Measurements from ENCODE around the gene SCO1. TPM values are rescaled to one million over a fixed set of nuclear protein-coding genes. Genes with fewer than 3 reads are reported as not detected.
"Not testable (repeated sequence)": the region's sequence is repeated elsewhere in the genome, so short reads cannot be mapped to it uniquely, and the experiment has no call there.

Gene SCO1
- 24.2 and 27.9 TPM in 2 replicates for total RNA-seq

DNA sequence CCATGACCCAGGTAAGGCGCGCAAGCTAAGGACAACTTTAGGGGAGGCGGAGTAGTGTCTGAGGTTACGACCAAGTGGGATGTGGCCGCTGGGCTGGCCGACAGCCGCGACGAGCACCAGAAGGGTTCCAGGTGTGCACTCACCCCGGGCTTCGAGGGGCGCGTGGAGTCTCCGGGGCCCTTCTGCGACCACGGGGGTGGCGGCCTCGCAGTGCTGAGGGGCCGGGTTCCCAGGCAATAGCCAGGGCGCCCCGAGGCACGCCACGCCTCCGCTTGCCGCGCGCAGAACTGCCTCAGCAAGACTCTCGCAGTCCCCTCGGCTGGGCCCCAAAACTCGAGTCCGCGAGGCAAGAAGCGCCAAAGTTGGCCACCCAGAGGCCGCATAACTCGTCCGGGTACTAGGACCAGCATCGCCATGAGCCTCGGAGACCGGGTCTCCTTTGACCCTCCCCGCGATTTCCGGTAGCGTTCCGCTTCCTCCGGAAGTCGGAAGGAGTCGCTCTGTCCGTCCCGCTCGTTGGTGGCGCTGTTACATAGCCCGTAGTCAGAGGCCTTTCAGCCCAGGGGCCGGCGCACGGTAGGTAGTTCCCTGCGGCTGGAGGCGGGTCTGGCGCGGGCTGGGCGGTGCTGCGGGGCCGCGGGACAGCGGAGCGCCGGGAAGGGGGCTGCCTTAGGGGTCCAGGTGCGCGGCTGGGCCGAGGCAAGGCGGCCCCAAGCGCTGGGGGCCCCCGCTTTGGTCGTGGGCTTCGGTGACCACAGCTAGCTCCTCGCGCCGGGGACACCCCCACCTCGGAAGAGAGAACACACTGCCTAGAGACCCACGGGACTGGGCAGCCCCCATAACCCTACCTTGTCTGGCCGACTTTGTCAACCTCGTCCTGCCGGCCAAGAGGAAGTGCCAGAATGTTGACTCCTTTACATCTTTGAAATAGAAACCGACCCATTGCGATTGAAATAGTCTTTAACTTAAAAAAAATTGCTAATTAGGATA lies at the start of gene SCO1, which contains the start of gene ADPRM:
Gene SCO1 (minus strand): TSS at position 442 of the 990 bp plus-strand sequence. CDS start 26 bp downstream, at position 416.
Gene ADPRM (plus strand): TSS at position 503 of the 990 bp plus-strand sequence. CDS start 7,333 bp downstream, outside the sequence.
- intact Hi-C loops (cut with micrococcal nuclease) = loop anchor here (2.0 kb wide), 1 partner anchor 31 kb away; no protein-coding TSS in a partner anchor

DNA sequence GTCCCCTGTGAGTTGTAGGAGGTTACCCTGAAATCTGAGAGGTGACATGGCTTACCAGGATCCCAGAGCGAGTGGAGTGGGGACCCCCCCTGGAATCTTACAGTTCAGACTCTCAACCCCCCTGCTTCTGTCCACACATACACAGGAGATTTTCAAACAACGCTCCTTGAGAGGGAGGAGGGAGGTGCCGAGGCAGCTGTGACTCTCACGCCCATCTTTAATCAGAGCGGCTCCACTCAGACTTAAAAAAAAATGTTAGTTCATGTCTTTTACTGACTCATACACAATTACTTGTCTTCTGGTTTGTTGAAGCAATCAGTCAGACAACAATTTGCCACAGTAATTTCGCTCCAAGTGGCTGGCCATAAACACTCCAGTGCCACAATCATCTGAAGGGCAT lies 47.9 kb upstream of the SCO1 start:
- intact Hi-C loops (cut with micrococcal nuclease) = no loop called here

DNA sequence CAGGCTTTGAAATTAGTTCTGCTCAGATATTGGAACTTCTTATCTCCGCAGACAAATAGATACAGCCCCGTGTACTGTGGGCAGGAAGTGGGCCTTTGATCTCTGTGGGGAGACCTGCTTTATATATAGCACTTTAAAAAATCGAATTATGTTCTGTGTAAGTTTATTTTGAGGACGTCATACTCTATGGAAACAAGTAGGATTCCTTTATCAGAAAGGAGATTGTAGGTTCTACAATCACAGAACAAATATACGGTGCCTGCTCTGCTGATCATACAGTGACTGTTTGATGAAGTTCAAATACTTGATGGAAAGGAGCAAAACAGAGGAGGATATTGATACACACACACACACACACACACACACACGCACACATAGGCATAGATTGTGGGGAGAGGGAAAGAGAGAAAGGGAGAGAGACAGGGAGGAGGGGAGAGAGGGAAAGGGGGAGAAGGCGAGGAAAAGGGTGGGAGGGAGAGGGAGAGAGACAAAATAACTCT lies 47.2 kb upstream of the SCO1 start:
- intact Hi-C loops (cut with micrococcal nuclease) = no loop called here

DNA sequence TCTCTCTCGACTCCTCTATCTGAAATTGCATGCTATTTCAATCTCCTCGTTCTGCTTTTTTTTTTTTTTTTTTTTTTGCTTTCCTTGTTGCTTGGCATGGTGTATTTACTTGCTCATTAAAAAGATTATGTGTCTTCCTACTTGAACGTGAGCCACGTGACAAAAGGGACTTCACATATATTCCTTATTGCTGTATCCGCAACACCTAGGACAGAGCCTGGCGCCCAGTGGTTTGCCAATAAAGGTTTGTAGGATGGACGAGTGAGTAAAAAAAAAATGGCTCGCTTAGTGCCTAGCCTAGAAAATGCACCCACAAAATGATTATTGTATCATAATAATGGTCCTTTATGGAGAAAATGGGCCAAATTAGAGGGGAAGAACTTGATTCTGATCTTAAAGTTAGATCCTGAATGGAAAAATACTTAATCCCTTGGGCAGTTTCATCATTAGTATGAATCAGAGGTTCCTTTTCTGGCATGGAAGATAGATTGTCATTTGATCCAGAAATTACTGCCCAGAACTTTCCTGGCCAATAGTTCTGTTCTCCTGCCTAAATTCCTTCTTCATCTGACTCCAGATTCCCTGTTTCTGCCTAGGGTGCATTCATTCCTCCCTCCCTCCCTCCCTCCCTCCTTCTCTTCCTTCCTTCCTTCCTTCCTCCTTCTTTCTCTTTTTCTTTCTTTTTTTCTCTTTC lies 46.1 kb upstream of the SCO1 start:
- intact Hi-C loops (cut with micrococcal nuclease) = no loop called here

DNA sequence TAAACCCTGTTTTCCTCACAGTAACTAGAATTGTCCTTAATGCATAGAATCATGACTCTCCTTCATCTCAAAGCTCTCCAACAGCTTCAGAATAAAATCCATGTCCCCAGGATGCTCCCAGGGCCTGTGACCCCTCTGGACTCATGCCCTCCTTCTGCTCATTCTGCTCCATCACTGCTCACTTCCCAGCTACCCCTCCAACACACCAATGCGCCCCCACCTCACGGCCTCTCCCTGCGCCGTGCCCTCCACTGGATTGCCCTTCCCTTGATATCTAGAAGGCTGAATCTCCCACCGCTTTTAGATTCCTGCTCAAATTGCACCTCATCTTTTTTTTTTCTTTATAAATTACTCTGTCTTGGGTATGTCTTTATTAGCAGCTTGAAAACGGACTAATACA lies 45.1 kb upstream of the SCO1 start:
- intact Hi-C loops (cut with micrococcal nuclease) = no loop called here

DNA sequence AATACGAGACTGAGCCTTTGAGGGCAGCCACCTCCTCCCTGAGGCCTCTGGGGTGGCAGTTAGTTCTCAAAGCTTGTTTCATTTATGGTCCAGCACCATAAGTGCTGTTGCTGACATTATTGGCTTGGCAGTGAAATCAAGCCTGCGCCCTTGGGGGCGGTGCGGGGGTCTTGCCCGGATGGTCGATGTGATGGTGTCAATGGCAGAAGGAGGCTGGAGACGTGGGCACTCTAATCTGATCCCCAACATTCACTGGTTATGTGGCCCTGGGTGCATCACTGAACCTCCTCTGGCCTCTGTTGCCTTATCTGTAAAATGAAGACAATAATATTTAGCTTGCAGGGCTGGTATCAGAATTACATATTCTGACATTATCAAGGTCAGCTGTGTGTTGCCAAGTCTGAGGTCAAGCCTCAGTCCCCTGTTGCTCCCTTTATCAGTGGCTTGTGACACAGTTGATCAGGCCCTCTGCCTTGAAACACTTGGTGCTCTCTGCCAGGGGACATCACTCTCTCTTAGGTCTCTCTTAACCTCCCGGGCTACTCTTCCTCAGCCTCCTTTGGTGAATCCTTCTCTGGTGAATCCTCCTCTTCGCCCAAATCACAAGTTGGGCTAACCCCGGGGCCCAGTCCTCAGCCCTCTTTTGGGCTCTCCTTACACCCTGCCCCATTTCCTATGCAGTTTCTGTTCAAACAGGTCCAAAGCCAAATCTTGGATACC lies 44.2 kb upstream of the SCO1 start:
- intact Hi-C loops (cut with micrococcal nuclease) = no loop called here

DNA sequence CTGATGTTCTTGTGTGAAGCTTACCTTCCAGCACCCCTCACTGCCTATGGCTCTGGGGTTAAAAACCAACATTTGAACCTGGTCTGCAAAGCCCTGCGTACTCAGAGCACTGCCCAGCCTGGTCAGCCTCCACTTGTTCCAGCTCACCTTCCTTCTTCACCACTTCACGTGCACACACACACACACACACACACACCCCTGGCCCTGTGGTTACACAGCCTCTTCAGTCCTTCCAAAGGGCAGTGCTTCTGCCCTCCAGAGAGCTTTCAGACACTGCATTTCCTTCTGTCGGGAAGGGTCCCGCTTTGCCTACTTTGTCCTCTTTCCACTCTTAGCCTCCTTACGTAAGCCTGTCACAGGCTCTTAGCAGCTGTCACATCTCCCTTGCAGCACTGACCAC lies 42.1 kb upstream of the SCO1 start:
- intact Hi-C loops (cut with micrococcal nuclease) = no loop called here

DNA sequence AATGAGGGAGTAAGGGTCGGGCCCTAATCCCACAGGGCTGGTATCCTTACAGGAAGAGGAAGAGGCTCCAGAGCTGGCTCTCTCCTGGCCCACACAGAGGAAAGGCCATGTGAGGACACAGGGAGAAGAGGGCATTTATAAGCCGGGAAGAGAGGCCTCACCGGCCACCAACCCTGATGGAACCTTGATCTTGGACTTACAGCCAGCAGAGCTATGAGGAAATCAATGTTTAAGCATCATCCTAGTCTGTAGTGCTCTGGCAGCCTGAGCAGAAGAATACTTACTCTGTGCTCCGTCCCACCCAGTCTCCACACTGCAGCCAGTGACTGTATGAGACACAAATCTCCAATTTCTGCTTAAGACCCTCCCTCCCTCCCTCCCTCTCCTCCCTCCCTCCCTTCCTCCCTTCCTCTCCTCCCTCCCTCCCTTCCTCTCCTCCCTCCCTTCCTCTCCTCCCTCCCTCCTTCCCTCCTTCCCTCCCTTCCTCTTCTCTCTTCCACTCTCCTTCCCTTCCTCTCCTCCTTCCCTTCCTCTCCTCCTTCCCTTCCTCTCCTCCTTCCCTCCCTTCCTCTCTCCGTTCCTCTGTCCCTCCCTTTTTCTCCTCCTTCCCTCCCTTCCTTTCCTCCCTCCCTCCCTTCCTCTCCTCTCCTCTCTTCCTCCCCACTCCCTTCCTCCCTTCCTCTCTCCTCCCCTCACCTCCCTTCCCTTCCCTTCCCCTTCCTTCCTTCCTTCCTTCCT lies 41.4 kb upstream of the SCO1 start:
- intact Hi-C loops (cut with micrococcal nuclease) = no loop called here

DNA sequence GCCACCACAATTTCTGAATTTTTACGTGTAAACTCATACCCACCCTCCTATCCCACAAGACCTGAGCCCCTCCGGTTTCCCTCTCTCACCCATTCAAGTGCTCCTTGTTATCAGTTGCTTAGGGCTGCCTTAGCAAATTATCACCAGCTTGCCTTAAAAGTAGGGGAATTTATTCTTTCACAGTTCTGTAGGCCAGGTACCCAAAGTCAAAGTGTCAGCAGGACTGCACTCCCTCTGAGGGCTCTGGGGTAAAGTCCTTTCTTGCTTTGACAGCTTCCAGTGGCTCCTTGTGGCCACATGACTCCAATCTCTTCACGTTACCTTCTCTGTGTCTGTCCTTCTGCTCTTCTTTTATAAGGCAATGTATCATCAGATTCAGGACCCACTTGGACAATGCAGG lies 40.4 kb upstream of the SCO1 start:
- intact Hi-C loops (cut with micrococcal nuclease) = loop anchor here (2.0 kb wide), 1 partner anchor 107 kb away; no protein-coding TSS in a partner anchor

DNA sequence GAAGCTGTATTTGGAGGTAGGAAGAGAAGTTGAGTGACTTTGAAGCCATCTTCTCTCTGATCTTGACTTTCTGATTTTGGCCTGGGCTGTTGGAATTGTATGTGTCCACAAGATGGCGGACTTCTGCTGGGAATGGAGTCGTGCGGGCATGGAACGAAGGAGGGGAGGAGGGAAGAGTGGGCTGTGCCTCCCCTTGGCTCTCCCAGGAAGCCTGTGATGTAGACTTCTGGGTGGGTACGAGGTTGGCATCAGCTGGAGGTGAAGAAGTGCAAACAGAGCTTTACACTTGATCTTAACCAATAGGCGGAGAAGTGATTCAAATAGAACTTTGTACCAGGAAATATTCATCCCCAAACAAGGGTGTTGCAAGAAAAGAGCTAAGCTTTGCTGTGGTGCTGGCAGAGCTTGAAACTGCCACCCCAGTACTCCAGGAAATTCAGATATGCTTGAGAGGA lies 39.9 kb upstream of the SCO1 start:
- intact Hi-C loops (cut with micrococcal nuclease) = loop anchor here (2.0 kb wide), 1 partner anchor 108 kb away; no protein-coding TSS in a partner anchor

DNA sequence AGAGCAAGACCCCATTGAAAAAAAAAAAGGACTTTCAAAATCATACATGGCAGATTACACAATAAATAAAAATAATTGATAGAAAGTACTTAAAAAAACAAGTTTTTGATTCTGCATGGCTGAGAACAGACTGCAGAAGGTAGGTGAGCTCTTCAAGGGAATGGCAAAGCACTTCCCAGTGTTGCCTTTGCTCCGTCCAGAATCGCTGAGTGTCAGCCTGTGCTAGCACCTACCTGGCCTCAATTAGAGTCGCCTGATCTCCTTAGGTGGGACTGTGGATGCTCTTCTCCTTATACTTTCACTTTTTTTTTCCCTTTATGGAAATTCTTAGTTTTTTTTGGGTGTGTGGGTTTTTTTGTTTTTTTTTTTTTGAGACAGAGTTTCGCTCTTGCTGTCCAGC lies 38.5 kb upstream of the SCO1 start:
- intact Hi-C loops (cut with micrococcal nuclease) = loop anchor here (2.0 kb wide), 1 partner anchor 109 kb away; no protein-coding TSS in a partner anchor

DNA sequence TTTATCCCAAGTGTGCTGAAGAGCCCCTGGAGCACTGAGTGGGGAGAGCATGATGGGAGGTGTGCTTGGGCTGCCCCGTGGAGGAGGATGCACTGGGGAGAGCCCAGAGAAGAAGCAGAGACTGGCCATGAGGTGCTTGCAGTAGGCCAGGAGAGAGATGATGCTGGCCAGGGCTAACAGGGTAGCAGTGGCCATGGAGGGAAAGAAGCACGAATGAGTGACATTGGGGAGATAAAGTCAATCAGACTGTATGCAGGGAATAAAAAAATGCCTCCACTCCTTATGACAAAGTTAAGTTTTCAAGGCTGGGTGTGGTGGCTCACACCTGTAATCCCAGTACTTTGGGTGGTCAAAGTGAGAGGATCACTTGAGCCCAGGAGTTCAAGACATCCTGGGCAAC lies 37.9 kb upstream of the SCO1 start:
- intact Hi-C loops (cut with micrococcal nuclease) = no loop called here

DNA sequence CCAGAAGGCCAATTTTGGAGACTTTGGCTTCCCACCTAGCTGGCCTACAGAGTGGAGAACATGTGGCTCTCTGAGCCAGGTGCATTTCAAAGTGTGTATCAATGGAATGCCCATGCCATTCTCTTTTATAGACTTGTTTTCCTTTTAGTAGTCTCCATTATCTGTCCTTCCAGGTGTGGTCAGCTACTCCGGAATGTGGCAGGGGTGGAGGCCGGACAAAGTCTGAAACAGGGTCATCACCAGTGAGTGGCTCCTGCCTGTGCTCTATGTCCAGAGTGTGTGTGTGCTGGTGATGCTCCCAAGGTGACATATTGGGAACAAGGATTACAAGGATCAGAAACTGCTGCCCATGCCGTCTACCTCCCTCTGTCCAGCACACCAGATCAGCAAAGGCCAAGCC lies 36.3 kb upstream of the SCO1 start:
- intact Hi-C loops (cut with micrococcal nuclease) = no loop called here

DNA sequence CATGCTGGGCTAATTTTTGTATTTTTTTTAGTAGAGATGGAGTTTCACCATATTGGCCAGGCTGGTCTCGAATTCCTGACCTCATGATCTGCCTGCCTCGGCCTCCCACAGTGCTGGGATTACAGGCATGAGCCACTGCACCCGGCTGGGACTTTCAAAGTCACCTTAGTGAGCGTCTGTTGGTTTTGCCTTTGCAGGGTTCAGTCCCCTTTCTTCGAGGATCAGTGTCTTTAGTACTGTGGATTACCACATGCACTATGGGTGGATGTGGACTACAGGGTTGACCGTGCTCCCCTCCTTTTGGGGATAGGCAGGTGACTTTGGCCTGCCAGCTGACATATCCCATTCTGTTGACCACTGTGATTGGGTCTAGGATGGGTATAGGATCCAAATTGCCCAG lies 34.8 kb upstream of the SCO1 start:
- intact Hi-C loops (cut with micrococcal nuclease) = not testable (repeated sequence)

DNA sequence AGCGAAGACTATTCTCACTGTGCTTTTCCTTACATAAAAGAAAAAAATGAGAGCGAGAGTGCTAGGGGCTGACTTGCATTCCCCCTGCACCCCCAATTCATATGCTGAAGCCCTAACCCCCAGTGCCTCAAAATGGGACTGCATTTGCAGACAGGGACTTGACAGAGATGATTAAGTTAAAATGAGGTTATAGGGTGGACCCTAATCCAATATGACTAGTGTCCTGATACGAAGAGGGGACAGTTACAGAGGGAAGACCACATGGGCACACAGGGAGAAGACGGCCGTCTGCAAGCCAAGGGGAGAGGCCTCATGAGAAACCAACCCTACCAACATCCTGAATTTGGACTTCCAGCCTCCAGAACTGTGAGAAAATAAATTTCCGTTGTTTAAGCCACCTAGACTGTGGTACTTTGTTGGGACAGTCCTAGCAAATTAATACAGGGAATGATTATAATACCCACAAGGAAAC lies 34.1 kb upstream of the SCO1 start:
- intact Hi-C loops (cut with micrococcal nuclease) = no loop called here

DNA sequence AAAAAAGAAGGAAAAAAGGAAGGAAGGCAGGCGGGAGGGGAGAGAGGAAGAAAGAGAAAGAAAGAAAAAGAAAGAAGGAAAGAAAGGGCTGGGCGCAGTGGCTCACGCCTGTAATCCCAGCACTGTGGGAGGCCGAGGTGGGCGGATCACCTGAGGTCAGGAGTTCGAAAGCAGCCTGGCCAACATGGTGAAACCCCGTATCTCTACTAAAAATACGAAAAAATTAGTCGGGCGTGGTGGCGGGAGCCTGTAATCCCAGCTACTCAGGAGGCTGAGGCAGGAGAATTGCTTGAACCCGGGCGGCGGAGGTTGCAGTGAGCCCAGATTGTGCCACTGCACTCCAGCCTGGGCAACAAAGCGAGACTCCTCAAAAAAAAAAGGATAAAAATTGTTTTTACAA lies 32.9 kb upstream of the SCO1 start:
- intact Hi-C loops (cut with micrococcal nuclease) = not testable (repeated sequence)

DNA sequence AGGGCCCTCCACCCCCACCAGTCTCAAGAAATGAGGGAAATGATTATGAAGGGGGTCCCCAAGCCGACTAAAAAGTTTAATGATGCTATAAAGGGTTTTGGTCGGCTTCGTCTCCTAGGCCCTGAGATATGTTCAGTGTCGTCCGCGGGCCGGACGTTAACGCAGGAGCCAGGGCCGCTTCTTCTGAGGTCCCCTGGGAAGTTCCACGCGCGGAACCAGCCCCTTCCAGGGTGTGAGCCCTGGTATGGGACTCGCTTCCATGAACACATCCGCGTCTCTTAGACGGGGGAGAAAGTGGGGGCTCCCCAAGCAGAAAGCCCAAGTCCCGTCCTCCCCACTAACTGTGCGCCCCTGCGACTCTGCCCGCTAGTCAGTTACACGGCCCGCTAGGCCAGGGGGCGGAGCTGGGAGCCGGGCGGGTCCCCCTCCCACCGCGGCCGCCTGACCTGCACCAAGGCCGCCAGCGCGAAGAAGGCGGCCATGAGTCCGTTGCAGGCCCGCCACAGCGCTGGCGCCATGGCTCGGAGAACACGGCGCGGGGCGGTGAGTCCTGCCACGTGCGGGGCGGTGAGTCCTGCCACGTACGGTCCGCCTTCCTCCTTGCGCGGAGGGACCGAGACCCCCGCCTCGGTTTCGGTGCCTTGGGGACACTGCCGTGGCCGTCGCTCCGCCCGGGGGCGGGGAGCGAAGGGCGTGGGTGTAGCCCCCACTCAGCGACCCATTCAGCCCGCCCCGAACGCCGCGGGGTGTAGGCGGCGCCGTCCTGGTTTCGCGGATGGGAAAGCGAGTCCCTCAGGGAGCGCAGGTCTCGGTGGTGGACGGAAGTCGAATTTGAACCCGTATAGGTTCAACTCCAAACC lies 32.2 kb upstream of the SCO1 start, which contains the start of gene TMEM220:
Gene TMEM220 (minus strand): TSS at position 690 of the 860 bp plus-strand sequence. CDS start 172 bp downstream, at position 518.
- intact Hi-C loops (cut with micrococcal nuclease) = loop anchor here (2.0 kb wide), 1 partner anchor 33 kb away; the partner anchor contains the start of genes ADPRM and SCO1

DNA sequence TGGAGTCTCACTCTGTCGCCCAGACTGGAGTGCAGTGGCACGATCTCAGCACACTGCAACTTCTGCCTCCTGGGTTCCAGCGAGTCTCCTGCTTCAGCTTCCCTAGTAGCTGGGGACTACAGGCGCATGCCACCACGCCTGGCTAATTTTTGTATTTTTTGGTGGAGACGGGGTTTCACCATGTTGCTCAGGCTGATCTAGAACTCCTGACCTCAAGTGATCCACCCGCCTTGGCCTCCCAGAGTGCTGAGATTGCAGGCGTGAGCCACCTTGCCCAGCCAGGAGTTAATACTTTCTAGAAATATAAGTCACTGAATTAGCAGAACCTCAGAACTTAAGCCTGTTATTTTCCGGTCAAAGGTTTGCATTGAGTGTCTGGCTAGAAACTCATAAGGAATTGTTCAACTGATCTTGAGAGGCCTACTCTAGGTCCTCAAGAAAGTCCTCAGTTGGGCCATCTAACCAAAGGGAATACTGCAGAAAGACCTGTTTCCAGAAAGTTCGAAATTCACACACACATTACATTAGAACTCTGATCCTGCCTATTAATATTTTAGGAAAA lies 31.1 kb upstream of the SCO1 start:
- intact Hi-C loops (cut with micrococcal nuclease) = loop anchor here (2.0 kb wide), 1 partner anchor 32 kb away; the partner anchor contains the start of genes ADPRM and SCO1

DNA sequence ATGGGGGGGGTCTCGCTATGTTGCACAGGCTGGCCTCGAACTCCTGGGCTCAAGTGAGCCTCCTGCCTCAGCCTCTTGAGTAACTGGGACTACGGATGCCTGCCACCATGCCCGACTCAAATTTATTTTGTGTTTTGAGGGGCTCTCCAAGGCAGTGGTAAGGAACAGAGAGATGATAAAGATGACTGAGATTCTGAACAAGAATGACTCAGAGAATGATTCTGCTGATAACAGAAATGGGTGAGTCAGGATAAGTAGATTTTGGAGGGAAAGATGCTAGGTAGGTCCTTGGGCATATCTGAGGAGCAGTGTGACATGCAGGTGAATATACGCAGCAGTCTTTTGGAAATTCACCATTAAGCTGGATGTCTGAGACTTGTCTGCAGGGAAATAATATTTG lies 29.9 kb upstream of the SCO1 start:
- intact Hi-C loops (cut with micrococcal nuclease) = no loop called here
